Esophagus squamous epithelium (tissue), 5 donors: ENCODE results near the gene TMEM175. TPM values are rescaled to one million over a fixed set of nuclear protein-coding genes. Genes with fewer than 3 reads are reported as not detected.
"Not testable (repeated sequence)": the region's sequence is repeated elsewhere in the genome, so short reads cannot be mapped to it uniquely, and the experiment has no call there.

Source experiments
- DNase-seq: peaks from one replicate; lab custom pipeline; 2025; lab: John Stamatoyannopoulos, UW
- H3K27ac ChIP-seq, 4 donors: fragments of 200-600 bp; sonication (generic); one replicate each; pipeline ENCODE4 v1.5.1; 2016 to 2019; ENCODE audit warnings: mild to moderate bottlenecking in 1 of 4
- H3K27me3 ChIP-seq, 4 donors: fragments of 200-600 bp; sonication (generic); 1 replicate in 3 of 4; 2 replicates in 1 of 4; pipeline versions ENCODE4 v1.5.1 to v1.6.0; 2017 to 2021; ENCODE audit warnings: antibody characterized with exemption in 1 of 4
- H3K36me3 ChIP-seq, 3 donors: fragments of 200-600 bp; sonication (generic); one replicate each; pipeline ENCODE4 v1.5.1; 2016 to 2019
- H3K4me1 ChIP-seq, 3 donors: fragments of 200-600 bp; sonication (generic); one replicate each; pipeline ENCODE4 v1.5.1; 2017 to 2019
- H3K4me3 ChIP-seq, 4 donors: fragments of 200-600 bp; sonication (generic); 1 replicate in 3 of 4; 2 replicates in 1 of 4; pipeline ENCODE4 v1.5.1; 2016 to 2019; ENCODE audit warnings: mild to moderate bottlenecking in 2 of 4, moderate library complexity in 1 of 4
- H3K9me3 ChIP-seq, 3 donors: fragments of 200-600 bp; sonication (generic); one replicate each; pipeline ENCODE4 v1.5.1; 2016 to 2019
- POLR2A ChIP-seq, 4 donors: fragments of 450-650 bp; IDR thresholded peaks; one replicate each; pipeline ENCODE4 v1.6.1; 2017; ENCODE audit warnings: antibody characterized with exemption in 4 of 4, mild to moderate bottlenecking in 4 of 4, moderate library complexity in 3 of 4
- WGBS, 2 donors: methylation state at CpG; one replicate each; pipeline ENCODE4 v1.1.5; 2018; 5-methylcytosine and 5-hydroxymethylcytosine counted together
- intact Hi-C: fragments of 100-400 bp; cut with DNase I; formaldehyde crosslinking; loops from one replicate; pipeline ENCODE4 v1.15.0; 2022
- total RNA-seq, 4 donors: library from RNA; depleted of rRNA; stranded (reverse); fragments of >200 nt; gene quantifications; one replicate each; pipeline ENCODE4 v1.1.0, GENCODE V29; 2016
- TF ChIP-seq, protein P1 (sequence below), 6 experiments: fragments of 450-650 bp in 4 of 6; fragments of 200-600 bp in 2 of 6; sonication (generic) in 2 of 6; IDR thresholded peaks; one replicate each; pipeline ENCODE4 v1.5.1; 2016 to 2019; ENCODE audit warnings: antibody characterized with exemption in 6 of 6, mild to moderate bottlenecking in 4 of 6, moderate library complexity in 4 of 6
- donor health status: DM: yes; HTN: yes; CAD: no.

Gene TMEM175
- total RNA-seq, 4 donors from 2014 or later, result 8.4 to 22.9 (median 19.7) TPM

GRCh38 chr4:915041-915474 is 17.2 kb upstream of the TMEM175 start:
- TF ChIP-seq, protein P1, sequence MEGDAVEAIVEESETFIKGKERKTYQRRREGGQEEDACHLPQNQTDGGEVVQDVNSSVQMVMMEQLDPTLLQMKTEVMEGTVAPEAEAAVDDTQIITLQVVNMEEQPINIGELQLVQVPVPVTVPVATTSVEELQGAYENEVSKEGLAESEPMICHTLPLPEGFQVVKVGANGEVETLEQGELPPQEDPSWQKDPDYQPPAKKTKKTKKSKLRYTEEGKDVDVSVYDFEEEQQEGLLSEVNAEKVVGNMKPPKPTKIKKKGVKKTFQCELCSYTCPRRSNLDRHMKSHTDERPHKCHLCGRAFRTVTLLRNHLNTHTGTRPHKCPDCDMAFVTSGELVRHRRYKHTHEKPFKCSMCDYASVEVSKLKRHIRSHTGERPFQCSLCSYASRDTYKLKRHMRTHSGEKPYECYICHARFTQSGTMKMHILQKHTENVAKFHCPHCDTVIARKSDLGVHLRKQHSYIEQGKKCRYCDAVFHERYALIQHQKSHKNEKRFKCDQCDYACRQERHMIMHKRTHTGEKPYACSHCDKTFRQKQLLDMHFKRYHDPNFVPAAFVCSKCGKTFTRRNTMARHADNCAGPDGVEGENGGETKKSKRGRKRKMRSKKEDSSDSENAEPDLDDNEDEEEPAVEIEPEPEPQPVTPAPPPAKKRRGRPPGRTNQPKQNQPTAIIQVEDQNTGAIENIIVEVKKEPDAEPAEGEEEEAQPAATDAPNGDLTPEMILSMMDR (IDR thresholded peaks at IDR 0.05), result no peak
- TF ChIP-seq POLR2A (IDR thresholded peaks at IDR 0.05), result no peak
- Histone ChIP-seq H3K4me3 (no peak overlapping the region), H3K9me3 (no peaks in the 10 kb centered on the region), H3K4me1 (peaks cover 0 to 35% (median 3%) of the 10 kb centered on the region in 3 donors), H3K27ac (peak overlapping the region in 1 of 4 donors; percentile 28), H3K36me3 (peaks cover 3 to 33% (median 13%) of the 10 kb centered on the region in 3 donors), H3K27me3 (no peaks in the 10 kb centered on the region)
- DNase-seq, result no peak
- intact Hi-C loops, result no loop called here
- 35 to 70% methylated on average over 2 to 3 of the region's 20 CpGs for WGBS, 2 donors

- Histone ChIP-seq H3K27ac (no peak overlapping the region), H3K4me1 (peaks cover 0 to 35% (median 3%) of the 10 kb centered on the region in 3 donors), H3K27me3 (no peaks in the 10 kb centered on the region), H3K36me3 (peaks cover 3 to 28% (median 10%) of the 10 kb centered on the region in 3 donors), H3K9me3 (no peaks in the 10 kb centered on the region), H3K4me3 (no peak overlapping the region)
- DNase-seq, result no peak
- no peak for TF ChIP-seq POLR2A (IDR thresholded peaks at IDR 0.05)
- TF ChIP-seq, protein P1 (IDR thresholded peaks at IDR 0.05), result no peak
- intact Hi-C loops, result no loop called here
- 57 to 65% methylated on average over 8 of the region's 8 CpGs for whole genome bisulfite sequencing, 2 donors
Observed at GRCh38 chr4:915595-915994, 16.7 kb upstream of the TMEM175 start.

- no peak overlapping the region for H3K4me3 ChIP-seq
- no peaks in the 10 kb centered on the region for H3K9me3 ChIP-seq
- no peak for DNase-seq
- peaks cover 0 to 12% (median 0%) of the 10 kb centered on the region in 3 donors for H3K36me3 ChIP-seq
- intact Hi-C loops, result no loop called here
- H3K27ac ChIP-seq, result no peak overlapping the region
- 91 to 98% methylated on average over 7 of the region's 7 CpGs for WGBS, 2 donors
- TF ChIP-seq, protein P1 (IDR thresholded peaks at IDR 0.05), result no peak
- TF ChIP-seq POLR2A (IDR thresholded peaks at IDR 0.05), result no peak
- peaks cover 0 to 27% (median 0%) of the 10 kb centered on the region in 3 donors for H3K4me1 ChIP-seq
- no peaks in the 10 kb centered on the region for H3K27me3 ChIP-seq
Observed at GRCh38 chr4:917466-917865, 14.8 kb upstream of the TMEM175 start.

GRCh38 chr4:917992-918391 is 14.3 kb upstream of the TMEM175 start:
- no peak overlapping the region for H3K4me3 ChIP-seq
- no peaks in the 10 kb centered on the region for H3K9me3 ChIP-seq
- peaks cover 0 to 12% (median 0%) of the 10 kb centered on the region in 3 donors for H3K36me3 ChIP-seq
- no peak overlapping the region for H3K27ac ChIP-seq
- 96 to 97% methylated on average over 2 of the region's 2 CpGs for WGBS, 2 donors
- TF ChIP-seq, protein P1 (IDR thresholded peaks at IDR 0.05), result no peak
- TF ChIP-seq POLR2A (IDR thresholded peaks at IDR 0.05), result no peak
- peaks cover 0 to 24% (median 0%) of the 10 kb centered on the region in 3 donors for H3K4me1 ChIP-seq
- intact Hi-C loops, result no loop called here
- H3K27me3 ChIP-seq, result no peaks in the 10 kb centered on the region
- no peak for DNase-seq

DNA sequence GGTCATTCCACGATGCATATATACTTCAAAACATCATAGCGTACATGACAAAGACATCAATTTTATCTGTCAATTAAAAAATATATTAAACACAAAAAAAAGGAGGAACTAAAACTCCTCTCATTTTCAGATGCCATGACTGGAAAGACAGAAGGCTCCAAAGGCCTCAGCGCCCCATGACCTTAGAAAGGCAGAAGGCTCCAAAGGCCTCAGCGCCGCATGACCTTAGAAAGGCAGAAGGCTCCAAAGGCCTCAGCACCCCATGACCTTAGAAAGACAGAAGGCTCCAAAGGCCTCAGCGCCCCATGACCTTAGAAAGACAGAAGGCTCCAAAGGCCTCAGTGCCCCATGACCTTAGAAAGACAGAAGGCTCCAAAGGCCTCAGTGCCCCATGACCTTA is 13.7 kb upstream of the TMEM175 start:
- H3K9me3 ChIP-seq, DNase-seq, H3K27ac ChIP-seq, H3K4me3 ChIP-seq, intact Hi-C loops, H3K27me3 ChIP-seq, H3K36me3 ChIP-seq: not testable (repeated sequence)
- H3K4me1 ChIP-seq, result peaks cover 0 to 20% (median 0%) of the 10 kb centered on the region in 3 donors
- WGBS, 2 donors, result 79 to 85% methylated on average over 6 of the region's 6 CpGs

DNA sequence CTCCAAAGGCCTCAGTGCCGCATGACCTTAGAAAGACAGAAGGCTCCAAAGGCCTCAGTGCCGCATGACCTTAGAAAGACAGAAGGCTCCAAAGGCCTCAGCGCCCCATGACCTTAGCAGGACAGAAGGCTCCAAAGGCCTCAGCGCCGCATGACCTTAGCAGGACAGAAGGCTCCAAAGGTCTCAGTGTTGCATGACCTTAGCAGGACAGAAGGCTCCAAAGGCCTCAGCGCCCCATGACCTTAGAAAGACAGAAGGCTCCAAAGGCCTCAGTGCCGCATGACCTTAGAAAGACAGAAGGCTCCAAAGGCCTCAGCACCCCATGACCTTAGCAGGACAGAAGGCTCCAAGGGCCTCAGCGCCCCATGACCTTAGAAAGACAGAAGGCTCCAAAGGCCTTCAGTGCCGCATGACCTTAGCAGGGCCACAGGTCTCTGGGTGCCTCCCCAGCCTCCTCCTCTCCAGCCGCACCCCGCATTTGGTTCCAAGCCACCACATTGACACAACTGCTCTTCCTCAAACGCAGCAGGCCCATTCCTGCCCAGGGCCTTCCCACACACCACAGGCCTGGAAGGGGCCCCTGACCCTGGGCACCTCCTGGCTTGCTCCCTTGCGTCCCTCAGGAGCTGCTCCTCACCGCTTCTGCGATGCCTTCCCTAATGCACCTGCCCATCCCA is 13.1 kb upstream of the TMEM175 start:
- 87 to 99% methylated on average over 6 to 9 of the region's 15 CpGs for WGBS, 2 donors
- H3K9me3 ChIP-seq, H3K27ac ChIP-seq, H3K27me3 ChIP-seq, DNase-seq, H3K36me3 ChIP-seq, intact Hi-C loops, H3K4me3 ChIP-seq: not testable (repeated sequence)
- H3K4me1 ChIP-seq, result peaks cover 0 to 20% (median 0%) of the 10 kb centered on the region in 3 donors
